CD4-positive, alpha-beta T cell treated with Interleukin-17A for 1 hour (primary cell): ENCODE measurements around the gene SNX10.

ENCODE experiments used
- DNase-seq: peaks from one replicate; pipeline ENCODE4 v3.0.0-alpha.2; 2020

Gene SNX10

DNA sequence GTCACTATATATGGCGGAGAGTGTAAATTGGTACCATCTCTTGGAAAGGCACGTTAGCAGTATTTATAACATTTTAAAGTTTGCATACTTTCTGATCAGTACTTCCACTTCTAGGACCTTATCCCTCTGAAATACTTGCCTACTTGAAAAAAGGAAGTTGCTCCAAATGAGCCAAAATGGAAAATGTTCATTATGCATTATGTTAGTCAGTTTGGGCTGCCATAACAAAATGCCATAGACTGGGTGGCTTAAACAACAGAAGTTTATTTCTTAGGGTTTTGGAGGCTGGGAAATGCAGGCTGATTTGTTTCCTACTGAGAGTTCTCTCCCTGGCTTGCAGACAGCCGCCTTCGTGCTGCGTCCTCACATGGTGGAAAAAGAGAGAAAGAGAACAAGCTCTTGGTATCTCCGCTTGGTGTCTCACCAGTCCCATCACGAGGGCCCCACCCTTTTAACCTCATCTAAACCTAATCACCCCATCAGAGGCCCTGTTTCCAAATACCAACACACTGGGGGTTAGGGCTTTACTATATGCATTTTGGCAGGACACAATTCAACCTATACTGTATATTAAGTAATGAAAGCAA is 6.9 kb downstream of the SNX10 start:
- no peak for DNase-seq

DNA sequence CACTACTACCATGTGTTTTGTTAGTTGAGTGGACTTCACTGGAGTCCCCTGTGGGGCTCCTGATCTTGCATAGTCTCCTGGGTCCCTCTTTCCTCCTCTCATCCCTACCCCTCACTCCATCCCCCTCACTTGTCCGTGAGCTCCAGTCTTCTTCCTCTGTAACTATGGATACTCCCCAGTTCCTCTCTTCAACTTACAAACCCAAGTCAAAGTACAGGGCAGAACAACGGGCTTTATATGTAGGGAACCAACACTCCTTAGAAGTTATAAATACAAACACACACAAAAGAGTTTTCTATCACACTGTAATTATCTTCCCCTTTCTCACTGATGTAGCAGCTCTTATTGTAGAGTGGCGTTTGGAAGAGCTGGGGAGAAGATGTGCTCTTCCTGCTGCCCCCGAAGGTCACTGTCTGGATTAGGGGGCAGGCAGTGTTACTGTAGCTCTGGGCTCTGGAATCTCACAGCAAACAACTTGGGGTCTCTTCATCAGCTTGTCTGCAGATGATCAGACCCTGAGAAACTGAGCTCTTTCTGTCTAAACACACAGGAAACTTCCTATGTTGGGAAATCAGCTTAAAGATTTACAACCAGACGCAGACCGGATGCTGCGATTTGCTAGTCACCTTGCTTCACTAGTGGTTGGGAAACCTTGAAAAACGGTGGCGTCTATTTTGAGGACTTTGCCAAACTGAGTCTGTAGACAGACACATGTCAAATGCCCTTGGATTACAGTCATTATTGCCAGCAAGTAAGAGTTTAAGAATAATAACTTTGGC is 13.6 kb downstream of the SNX10 start:
- DNase-seq: peak; percentile 18

DNA sequence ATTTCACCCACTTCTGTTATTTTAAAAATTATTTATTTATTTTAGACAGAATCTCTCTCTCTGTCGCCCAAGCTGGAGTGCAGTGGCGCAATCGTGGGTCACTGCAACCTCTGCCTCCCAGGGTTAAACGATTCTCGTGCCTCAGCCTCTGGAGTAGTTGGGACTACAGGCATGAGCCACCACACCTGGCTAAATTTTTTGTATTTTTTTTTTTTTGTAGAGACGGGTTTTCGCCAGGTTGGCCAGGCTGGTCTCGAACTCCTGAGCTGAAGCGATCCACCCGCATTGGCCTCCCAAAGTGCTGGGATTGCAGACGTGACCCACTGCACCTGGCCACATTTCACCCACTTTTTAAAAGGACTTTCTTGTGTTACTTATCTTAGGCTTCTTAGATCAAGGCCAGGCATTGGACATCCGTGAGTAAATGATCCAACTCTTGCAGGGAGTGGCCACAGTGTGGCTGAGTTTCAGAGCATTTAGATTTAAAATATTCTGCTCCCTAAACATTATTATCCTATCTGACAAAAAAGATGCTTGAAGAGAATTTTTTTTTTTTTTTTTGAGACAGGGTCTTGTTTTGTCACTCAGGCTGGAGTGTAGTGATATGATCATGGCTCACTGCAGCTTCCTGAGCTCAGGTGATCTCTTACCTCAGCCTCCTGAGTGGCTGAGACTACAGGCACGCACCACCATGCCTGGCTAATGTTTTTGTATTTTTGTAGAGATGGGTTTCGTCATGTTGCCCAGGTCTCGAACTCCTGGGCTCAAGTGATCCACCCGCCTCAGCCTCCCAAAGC is 14.4 kb downstream of the SNX10 start:
- no peak for DNase-seq

DNA sequence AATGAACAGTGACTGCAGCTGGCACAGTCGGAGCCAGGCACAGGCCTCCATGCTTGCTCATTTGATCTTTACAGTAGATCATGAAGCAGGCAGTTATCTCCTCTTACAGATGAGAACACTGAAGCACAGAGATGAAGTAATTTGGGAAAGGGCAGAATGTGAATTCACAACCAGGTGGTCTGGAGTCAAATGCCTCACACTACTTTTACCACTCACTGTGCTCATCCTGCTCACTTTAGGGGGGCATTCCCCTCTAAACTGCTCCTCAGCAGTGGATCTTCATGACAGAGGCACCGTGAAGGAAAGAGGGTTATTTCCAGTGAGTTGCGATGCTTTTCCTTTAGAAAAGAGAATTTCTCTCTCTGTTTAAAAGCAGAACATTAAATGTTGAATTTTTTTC is 15.1 kb downstream of the SNX10 start:
- DNase-seq: no peak

DNA sequence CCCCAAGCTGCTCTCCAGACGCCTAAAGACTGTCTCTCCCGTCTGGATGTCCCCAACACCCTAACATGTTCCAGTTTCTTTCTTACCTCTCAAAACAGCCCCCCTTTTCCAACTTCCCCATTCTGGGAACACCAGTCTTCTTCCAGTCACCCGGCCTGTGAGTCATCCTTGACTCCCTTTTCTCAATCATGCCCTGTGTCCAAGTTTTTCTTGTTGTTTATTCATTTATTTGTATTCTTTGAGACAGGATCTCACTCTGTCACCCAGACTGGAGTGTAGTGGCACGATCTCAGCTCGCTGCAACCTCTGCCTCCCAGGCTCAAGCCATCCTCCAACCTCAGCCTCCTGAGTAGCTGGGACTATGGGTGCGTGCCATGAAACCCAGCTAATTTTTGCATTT is 15.6 kb downstream of the SNX10 start:
- peak; percentile 16 for DNase-seq

DNA sequence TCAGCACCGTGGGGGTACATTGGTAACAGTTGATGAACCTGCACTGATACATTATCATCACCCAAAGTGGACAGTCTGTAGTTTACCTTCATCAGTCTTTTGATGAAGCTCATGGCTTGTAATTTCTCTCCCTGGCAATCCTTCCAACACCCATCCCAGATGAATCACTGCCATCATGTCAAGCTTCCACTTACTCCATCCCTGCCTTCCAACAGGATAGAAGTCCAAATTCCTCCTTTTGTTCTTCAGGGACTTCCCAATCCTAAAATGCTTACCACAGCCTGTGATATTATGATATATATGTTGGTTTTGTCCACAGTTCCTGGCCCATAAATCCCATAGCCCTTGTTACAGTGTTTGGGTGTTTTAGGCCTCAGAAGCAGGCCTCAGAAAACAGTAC is 16.1 kb downstream of the SNX10 start:
- DNase-seq: no peak

DNA sequence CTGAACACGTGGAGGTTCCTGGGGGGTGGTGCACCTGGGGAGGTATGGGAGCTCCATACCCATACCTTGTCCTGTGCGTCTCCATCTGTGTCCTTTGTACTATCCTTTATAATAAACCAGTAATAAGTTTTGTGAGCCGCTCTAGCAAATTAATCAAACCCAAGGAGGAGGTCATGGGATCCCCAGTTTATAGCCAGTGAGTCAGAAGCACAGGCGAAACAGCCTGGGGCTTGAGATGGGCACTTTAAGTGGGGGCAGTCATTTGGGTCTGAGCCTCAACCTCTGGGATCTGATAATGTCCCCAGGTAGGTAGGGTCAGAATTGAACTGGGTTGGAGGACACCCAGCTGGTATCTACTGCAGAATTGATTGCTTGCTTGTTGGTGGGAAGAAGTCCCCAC is 16.9 kb downstream of the SNX10 start:
- no peak for DNase-seq

DNA sequence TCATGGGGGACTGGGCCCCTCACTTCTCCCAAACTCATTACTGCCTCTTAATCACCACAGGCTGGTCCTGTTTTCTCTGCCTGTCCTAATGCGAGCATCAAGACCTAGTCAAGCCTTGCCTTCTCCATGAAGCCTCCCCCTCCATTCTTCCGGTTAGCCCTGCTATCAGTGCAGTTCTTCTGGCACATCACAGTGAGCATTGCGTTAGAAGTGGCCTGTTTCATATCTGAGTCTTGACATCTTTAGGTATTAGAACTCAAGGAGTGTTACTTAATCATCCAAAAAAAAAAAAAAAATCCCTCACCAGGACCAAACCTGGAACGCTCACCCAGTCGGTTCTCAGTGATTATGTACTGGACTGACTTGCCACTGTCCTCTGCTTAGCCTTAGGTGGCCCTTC is 17.4 kb downstream of the SNX10 start:
- DNase-seq: no peak

DNA sequence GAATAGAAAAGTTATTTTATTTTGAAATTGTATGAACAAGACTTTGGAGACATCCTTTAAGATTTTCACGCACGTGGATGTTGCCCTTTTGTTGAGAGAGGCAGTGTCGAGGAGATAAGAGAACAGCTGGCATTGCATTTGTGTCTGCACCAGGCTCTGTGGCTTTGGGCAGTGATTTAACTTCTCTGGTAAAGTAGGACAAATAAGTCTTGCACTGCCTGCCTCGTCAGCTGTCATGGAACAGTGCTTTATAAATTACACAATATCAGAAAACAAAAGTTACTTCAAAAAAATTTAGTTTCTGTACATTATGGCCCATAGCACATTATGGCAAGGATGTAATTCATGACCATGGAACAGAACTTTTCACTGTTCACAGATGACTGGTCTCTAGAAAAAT is 20.1 kb downstream of the SNX10 start:
- DNase-seq: no peak

DNA sequence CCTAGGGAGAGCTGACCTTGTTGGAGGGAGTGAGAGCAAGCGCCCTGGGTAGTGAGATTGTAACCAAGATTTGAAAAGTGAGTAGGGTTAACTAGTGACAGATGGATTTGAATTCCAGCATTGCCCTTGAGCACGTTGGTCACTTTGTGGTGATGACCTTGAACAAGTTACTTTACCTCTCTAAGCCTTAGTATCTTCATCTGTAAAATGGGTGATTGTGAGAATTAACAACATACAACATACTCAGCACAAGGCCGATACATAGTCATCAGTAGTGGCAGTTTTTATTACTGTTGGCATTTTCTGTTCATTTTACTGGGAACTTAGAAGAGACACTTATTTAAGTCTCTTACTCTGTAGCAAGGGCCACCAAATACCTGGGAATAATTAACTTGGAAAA is 25.5 kb downstream of the SNX10 start:
- no peak for DNase-seq

DNA sequence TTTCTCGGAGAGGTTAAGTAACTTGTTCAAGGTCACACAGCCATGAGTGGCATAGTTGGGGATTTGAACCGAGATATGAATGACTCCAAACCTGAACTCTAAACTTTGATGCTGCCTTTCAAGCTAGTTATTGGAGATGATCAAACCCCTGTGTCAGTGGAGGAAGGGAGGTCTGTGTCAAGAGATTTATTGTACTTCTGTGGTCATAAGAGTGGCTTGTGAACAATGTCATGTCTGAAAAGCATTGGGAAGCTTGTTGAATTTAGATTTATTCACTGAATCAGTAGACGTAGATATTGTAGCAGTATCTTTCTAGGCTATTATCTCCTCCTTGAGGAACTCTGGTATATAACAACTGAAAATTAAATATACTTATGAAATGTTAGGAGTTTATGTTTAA is 27.3 kb downstream of the SNX10 start:
- no peak for DNase-seq

DNA sequence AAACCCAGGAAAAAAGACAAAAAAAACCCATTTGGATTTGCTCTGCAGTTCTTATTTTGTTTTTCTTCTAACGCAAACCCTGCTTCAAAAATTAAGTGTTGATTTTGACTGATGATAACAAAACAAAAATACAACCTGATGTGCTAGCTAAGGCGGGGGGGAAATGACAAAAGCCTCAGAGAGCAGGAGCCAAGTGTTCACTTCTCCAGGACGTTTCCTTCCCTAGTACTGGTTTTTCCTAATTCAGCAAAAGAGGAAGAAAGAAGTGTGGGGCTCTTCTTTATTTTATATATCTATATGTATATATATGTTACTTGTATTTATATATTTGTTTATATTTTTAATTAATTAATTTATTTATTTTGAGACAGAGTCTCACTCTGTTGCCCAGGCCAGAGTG is 28.0 kb downstream of the SNX10 start:
- DNase-seq: no peak

DNA sequence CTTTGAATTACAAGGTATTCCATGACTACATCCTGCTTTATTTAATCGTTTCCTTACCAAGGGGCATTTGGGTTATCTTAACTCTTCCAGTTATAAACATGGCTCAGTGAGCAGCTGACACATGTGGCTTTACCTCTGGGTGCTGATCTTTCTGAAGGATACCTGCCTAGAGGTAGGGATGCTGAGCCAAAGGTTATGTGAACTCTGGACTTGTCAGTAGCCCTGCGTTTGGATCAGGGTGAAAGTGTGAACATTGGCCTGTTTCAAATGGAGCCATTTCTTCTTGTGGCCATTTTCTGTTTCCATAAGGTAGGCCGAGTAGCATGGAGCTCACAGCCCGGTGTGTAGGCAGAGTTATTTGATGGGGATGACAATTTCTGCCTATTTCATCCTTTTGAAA is 29.2 kb downstream of the SNX10 start:
- DNase-seq: no peak

DNA sequence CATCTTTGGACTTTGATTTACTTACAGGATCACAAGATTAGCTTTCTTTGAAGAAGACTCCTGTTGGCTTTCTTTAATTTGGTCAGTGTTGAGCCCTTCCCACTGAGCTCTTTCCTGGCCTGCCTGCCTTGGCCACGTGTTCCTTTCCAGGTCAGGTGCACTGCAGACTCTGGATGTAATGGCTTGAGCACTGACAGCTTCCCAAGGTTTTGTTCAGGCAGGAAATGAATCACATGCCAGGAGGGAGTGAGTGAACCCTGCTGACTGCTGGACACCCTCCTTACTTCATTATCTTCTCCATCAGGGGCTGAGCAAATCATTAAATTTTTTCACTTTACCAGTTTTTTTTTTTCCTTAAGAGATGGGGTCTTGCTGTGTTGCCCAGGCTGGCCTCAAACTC is 29.8 kb downstream of the SNX10 start:
- no peak for DNase-seq

DNA sequence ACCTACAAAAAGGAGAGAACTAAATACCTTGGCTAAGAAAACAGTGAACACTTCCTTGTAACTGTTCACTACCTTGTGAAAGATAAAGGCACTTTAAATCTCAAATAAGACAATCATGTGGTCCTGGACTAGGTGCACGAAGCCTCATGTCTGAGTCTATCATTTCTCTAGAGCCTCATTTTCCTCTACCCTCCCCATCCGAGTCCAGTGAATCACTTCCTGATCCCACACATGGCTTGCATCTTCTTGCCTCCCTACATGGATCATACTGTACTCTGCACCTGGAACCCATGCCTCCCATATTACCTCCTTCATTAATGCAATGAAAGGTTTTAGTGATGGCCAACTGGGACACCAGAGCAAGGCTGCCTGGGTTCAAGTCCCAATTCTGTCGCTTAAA is 34.5 kb downstream of the SNX10 start:
- no peak for DNase-seq

DNA sequence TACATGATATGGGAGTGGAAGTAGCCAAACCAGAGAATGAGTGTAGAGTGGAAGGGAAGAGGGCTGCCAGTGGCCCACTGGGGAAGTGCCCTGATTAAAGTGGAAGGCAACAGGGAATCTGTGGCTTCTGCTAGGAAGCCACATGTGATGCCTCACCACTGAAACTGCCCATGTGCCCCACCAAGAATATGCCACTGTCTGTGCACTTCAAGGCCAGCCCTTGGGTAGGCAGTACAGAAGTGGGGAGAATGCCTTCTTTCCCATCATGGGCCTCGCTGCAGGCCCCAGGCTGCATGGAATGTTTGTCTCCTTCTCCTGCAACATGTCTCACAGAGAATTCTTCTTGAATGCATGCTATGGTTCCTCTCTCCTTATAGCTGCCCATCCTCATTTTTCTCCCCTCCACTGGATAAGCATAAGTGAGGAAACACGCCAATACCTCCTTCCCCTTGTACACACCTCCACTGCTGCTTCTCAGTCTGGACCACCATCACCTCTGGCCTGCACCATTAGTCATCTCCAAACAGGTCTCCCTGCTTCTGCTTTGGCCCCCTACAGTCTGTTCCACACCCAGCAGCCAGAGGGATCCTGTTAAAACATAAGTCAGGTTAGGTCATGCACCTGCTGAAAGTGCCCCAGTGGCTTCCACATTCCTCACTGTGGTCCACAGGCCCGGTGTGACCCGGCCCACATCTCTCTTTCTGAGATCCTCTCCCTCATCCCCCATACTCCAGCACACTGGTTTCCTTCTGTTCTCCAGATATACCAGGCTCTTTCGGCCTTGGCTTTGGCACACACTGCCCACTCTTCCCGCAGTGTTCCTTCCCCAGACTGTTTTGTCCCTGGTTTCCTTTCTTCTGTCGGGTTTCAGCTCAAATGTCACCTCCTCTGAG is 37.1 kb downstream of the SNX10 start:
- no peak for DNase-seq

DNA sequence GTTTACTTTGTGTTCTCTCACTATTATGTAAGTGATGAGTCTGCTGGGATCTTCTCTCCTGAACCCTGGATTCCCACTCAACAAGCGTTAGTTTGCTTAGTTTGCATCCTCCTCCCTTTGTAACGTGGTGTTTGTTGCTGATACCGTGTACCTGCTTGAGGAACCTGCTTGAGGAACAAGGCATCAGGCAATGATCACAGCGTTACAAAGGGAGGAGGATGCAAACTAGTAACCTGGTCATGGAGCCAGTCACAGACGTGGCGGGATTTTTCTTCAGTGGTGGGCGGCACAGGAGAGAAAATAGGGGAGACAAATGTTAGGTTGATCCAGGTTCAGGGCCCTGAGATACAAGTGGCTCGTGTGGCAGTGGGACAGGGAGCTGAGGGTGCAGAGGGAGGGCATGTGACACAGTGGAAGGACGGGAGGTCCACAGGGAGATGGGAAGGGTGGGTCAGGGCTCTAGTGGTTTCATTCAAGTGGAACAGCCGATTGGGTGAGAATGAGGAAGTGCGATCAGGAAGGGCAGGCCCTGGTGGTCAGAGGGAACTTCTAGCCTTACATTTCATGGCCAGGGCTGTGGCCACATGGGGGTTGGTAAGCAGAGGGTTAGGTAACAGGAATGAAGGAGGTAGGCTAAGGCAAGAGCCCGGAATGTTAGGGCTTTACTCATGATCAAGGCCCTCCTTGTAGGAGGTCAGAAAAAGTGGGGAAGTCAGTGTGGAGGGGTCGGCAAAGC is 38.0 kb downstream of the SNX10 start:
- peak; percentile 7 for DNase-seq

DNA sequence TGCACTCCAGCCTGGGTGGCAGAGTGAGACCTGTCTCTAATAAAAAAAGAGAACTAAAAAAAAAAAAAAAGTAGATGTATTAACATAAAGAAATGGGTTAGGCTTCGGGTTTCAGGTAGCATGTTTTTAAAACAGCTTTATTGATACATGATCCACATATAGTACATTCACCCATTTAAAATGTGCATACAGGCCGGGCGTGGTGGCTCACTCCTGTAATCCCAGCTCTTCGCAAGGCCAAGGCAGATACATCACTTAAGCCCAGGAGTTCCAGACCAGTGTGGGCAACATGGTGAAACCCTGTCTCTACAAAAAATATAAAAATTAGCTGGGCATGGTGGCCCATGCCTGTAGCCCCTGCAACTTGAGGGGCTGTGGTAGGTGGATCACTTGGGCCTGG is 39.5 kb downstream of the SNX10 start:
- no peak for DNase-seq

DNA sequence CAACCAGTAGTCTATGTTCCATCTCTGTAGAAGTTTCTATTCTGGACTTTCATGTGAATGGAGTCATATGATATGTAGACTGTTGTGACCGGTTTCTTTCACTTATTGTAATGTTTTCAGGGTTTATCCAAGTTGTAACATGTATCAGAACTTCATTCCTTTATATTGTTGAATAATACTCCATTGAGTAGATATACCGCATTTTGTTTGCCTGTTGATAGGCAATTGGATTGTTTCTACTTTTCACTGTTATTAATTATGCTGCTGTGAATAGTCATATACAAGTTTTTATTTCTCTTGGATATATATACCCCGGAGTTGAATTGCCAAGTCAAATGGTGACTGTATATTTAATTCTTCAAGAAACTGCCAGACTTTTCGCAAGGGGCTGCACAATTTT is 40.1 kb downstream of the SNX10 start:
- DNase-seq: no peak

DNA sequence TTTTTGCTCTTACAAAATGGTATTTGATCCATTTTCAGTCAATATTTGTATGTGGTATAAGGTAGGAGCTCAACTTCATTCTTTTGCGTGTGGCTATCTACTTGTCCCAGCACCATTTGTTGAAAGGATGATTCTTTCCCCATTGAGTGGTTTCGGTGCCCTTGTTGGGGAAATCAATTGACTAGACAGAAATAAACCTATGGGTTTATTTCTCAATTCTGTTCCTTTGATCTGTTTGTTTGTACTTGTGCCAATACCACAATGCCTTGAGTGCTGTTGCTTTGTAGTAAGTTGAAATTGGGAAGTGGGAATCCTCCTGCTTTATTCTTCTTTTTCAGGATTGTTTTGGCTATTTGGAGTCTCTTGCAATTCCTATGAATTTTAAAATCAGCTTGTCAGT is 41.0 kb downstream of the SNX10 start:
- DNase-seq: no peak

DNA sequence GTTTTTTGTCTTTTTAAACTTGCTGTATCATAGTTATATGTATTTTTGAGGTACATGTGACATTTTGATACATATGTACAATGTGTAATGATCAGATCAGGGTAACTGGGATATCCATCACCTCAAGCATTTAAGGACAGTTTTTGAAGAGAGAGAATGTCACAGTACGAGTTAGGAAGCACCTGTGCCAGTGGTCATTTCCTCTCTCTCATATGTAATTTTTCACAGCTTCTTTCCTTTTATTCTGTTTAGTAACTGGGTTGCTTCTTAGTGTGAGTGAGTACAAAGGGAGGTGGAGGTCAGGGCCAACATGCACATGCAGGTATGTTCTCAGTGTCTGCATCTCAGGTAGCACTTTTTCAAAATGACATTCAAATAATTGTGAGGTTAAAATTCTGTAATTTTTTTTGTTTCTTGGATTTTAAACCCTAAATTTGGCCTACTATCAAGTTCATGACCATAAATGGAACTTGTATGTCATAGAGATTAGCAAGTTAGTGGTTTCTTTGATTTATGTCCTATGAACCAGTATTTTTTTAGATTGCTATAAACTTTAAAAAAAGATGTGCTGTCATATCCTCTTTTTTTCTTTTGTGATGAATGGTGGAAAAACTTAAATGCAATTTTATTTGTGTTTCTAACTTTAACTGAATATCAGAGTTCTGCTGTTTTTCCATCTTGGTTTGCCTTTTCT is 42.7 kb downstream of the SNX10 start:
- DNase-seq: no peak
